Lower leg skin (tissue), 4 donors: ENCODE measurements around the gene MATR3. TPM values are rescaled to one million over a fixed set of nuclear protein-coding genes. Genes with fewer than 3 reads are reported as not detected.
A peak's percentile ranks its signal among the peaks of the same experiment; 100 is the strongest.

ENCODE experiments used
- DNase-seq, 2 donors: peaks; one replicate each; pipeline ENCODE4 v3.0.0-alpha.2; 2019; ENCODE audit warnings: low spot score in 2 of 2
- H3K4me3 ChIP-seq: fragments of 200-600 bp; sonication (generic); 2 replicates; pipeline ENCODE4 v1.5.1; 2017; ENCODE audit warnings: mild to moderate bottlenecking, low read depth; ENCODE audit not compliant: poor library complexity, severe bottlenecking
- POLR2A ChIP-seq, 2 donors: fragments of 450-650 bp; IDR thresholded peaks; one replicate each; pipeline ENCODE4 v1.6.1; 2016 to 2017; ENCODE audit warnings: antibody characterized with exemption in 2 of 2, mild to moderate bottlenecking in 1 of 2, moderate library complexity in 1 of 2
- WGBS, 2 donors: methylation state at CpG; one replicate each; pipeline ENCODE4 v1.1.5; 2018; 5-methylcytosine and 5-hydroxymethylcytosine counted together
- intact Hi-C: fragments of 100-400 bp; cut with DNase I; formaldehyde crosslinking; loops from one replicate; pipeline ENCODE4 v1.15.0; 2023; ENCODE audit warnings: low total_unique reads
- total RNA-seq, 4 donors: library from RNA; depleted of rRNA; stranded (reverse); fragments of >200 nt; gene quantifications; one replicate each; pipeline ENCODE4 v1.1.0, GENCODE V29; 2016
- TF ChIP-seq, protein P1 (sequence below), 3 donors: fragments of 450-650 bp; IDR thresholded peaks; one replicate each; pipeline ENCODE4 v1.5.1; 2016; ENCODE audit warnings: antibody characterized with exemption in 3 of 3, mild to moderate bottlenecking in 3 of 3, moderate library complexity in 2 of 3

MATR3 gene
- total RNA-seq, 4 donors from 2014 or later: 108 to 135 (median 122) TPM

DNA sequence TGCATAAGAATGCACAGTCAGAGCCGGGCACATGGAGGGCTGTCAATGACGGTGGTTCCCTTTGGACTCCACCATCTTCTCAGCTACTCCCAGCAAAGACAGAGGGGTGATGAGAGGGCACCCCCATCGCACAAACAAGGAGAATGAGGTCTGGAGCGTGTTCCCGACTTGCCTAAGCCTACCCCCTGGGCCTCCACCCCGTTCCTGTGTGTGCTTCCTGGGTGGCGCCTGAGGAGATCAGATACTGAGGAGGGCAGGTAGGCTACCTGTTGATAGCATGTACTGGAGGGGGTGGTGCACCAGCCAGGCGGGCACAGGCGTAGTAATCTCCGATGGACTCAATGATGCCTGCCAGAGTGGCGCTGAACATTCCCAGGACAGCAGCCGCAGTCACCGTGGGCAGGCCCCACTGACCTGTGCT is 85.4 kb downstream of the MATR3 start:
- peak in 1 of 2 donors; percentile 70 for DNase-seq
- 54 to 70% methylated on average over 13 of the region's 13 CpGs for WGBS, 2 donors
- no peak for TF ChIP-seq POLR2A (IDR thresholded peaks at IDR 0.05)
- TF ChIP-seq, protein P1, sequence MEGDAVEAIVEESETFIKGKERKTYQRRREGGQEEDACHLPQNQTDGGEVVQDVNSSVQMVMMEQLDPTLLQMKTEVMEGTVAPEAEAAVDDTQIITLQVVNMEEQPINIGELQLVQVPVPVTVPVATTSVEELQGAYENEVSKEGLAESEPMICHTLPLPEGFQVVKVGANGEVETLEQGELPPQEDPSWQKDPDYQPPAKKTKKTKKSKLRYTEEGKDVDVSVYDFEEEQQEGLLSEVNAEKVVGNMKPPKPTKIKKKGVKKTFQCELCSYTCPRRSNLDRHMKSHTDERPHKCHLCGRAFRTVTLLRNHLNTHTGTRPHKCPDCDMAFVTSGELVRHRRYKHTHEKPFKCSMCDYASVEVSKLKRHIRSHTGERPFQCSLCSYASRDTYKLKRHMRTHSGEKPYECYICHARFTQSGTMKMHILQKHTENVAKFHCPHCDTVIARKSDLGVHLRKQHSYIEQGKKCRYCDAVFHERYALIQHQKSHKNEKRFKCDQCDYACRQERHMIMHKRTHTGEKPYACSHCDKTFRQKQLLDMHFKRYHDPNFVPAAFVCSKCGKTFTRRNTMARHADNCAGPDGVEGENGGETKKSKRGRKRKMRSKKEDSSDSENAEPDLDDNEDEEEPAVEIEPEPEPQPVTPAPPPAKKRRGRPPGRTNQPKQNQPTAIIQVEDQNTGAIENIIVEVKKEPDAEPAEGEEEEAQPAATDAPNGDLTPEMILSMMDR (IDR thresholded peaks at IDR 0.05): no peak
- intact Hi-C loops: no loop called here
- no peak overlapping the region for H3K4me3 ChIP-seq

DNA sequence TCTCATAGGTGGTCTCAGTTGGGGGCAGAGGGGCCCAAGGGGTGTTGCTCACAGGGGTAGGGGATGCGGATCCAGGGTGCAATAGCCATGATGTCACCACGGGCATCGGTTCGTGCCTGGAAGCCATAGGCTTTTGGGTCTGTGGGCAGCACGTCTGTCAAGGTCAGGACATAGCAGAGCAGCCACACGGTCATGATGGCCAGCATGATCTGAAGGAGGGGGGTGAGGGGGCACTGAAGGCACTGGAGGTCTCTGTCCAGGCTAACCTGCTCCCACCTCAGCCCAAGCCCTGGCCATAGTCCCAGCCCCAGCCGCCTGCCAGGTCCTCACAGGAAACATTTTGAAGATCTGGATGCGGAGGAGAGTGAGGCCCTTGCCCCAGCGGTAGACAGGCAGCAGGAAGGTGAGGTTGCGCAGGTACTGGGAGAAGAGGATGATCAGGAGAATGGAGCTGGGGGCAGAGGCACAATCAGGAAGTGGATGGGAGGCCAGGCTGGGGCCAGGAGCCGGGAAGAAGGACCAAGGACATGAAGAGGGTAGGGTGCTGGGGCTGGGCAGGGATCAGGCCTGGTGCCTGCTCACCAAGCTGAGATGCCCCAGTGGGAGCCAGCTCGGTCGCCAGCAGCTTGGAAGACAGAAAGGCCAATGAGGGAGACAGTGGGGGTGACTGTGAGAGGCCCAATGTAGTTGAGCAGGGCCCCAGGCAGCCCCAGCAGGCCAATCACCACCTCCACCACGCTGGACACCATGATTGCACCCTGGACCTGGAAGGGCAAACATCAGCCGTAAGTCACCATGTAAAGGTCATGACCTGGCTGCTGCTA is 86.3 kb downstream of the MATR3 start:
- H3K4me3 ChIP-seq: no peak overlapping the region
- no peak for TF ChIP-seq POLR2A (IDR thresholded peaks at IDR 0.05)
- TF ChIP-seq, protein P1 (IDR thresholded peaks at IDR 0.05): no peak
- 85 to 91% methylated on average over 15 of the region's 15 CpGs for WGBS, 2 donors
- no peak for DNase-seq
- intact Hi-C loops: no loop called here

Other genes starting within 250 kb of the MATR3 start
- gene SIL1, start 95.4 kb upstream of the MATR3 start, total RNA-seq: 10 to 100 TPM; 35.1 to 45.4 (median 39.3) TPM
- 10 to 100 TPM; 47.4 to 81.5 (median 64.7) TPM for gene PAIP2, start 48.1 kb downstream of the MATR3 start, total RNA-seq
- gene SLC23A1, start 89.6 kb downstream of the MATR3 start, total RNA-seq: 1 to 10 TPM; 1.5 to 4.1 (median 2.6) TPM
- not detected for gene MZB1, start 96.2 kb downstream of the MATR3 start, total RNA-seq
- under 1 TPM; 0.25 to 0.47 (median 0.33) TPM for gene PROB1, start 101.4 kb downstream of the MATR3 start, total RNA-seq
- 1 to 10 TPM in 1 of 4 donors, under 1 TPM in 2, not detected in 1; 0.65 to 1.4 (median 0.71) TPM for gene SPATA24, start 110.3 kb downstream of the MATR3 start, total RNA-seq
- 1 to 10 TPM; 1.6 to 5.9 (median 3.5) TPM for gene DNAJC18, start 145.8 kb downstream of the MATR3 start, total RNA-seq
- gene ECSCR, start 169.0 kb downstream of the MATR3 start, total RNA-seq: 10 to 100 TPM in 2 of 4 donors, 1 to 10 TPM in 2; 1.4 to 15.0 (median 9.3) TPM
- not detected for gene SMIM33, start 177.3 kb downstream of the MATR3 start, total RNA-seq
- 10 to 100 TPM in 3 of 4 donors, 1 to 10 TPM in 1; 5.8 to 28.2 (median 11.0) TPM for gene STING1, start 189.0 kb downstream of the MATR3 start, total RNA-seq